ENCODE measurements around the gene SLC25A52.
"Not testable (repeated sequence)": the region's sequence is repeated elsewhere in the genome, so short reads cannot be mapped to it uniquely, and the experiment has no call there.

DNA sequence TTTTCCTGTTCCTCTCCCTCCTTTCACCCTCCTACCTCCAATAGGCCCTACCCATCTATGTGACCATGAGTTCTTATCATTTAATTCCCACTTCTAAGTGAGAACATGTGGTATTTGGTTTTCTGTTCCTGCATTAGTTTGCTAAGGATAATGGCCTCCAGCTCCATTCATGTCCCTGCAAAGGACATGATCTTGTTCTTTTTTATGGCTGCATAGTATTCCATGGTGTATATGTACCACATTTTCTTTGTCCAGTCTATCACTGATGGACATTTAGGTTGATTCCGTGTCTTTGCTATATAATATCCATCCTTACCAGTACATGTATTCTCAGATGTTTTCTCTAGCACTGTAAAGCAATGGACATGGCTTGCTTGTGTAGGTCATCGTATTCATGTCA is 31.5 kb downstream of the SLC25A52 start:
- TF ChIP-seq, protein P1, sequence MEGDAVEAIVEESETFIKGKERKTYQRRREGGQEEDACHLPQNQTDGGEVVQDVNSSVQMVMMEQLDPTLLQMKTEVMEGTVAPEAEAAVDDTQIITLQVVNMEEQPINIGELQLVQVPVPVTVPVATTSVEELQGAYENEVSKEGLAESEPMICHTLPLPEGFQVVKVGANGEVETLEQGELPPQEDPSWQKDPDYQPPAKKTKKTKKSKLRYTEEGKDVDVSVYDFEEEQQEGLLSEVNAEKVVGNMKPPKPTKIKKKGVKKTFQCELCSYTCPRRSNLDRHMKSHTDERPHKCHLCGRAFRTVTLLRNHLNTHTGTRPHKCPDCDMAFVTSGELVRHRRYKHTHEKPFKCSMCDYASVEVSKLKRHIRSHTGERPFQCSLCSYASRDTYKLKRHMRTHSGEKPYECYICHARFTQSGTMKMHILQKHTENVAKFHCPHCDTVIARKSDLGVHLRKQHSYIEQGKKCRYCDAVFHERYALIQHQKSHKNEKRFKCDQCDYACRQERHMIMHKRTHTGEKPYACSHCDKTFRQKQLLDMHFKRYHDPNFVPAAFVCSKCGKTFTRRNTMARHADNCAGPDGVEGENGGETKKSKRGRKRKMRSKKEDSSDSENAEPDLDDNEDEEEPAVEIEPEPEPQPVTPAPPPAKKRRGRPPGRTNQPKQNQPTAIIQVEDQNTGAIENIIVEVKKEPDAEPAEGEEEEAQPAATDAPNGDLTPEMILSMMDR (IDR thresholded peaks at IDR 0.05; ENCODE audit: insufficient read depth, low read depth, low read length) = not testable (repeated sequence)
- not testable (repeated sequence) for TF ChIP-seq EZH2 (IDR thresholded peaks at IDR 0.05; ENCODE audit: insufficient read depth, low read length)
